HCT116 (cell line): ENCODE results near the gene FRMD8. TPM values are rescaled to one million over a fixed set of nuclear protein-coding genes. Genes with fewer than 3 reads are reported as not detected.

Source experiments
- ATAC-seq: fragments of 200-7000 bp; cut with Tn5 transposase; 2 replicates; pipeline ENCODE4 v1.9.1; 2020; ENCODE audit warnings: mild to moderate bottlenecking, moderate library complexity
- BruUV-seq: library from RNA; stranded (reverse); fragments of 400-500 nt; replicated peaks from 2 replicates; lab custom pipeline; 2021; lab: Mats Ljungman, UMichigan
- CTCF ChIA-PET: fragments of 300-600 bp; sonication (Branson Sonifier 250); formaldehyde crosslinking; loops from one replicate; lab custom pipeline; 2021; ENCODE audit warnings: antibody characterized with exemption; lab: Charles Lee
- POLR2A ChIA-PET: fragments of 300-600, 350-600 bp; sonication (Branson Sonifier 250); formaldehyde crosslinking; loops from one replicate; lab custom pipeline; 2021; ENCODE audit warnings: antibody characterized with exemption; lab: Charles Lee
- RAD21 ChIA-PET, 2 experiments: fragments of 300-600 bp; sonication (Branson Sonifier 250); formaldehyde crosslinking; loops; one replicate each; lab custom pipeline; 2023; ENCODE audit warnings: low total read pairs in 2 of 2; ENCODE audit not compliant: uncharacterized antibody in 2 of 2, unreplicated experiment in 2 of 2, low non-redundant PET in 1 of 2; lab: Charles Lee
- DNase-seq: peaks from one replicate; pipeline ENCODE4 v3.0.0-alpha.2; 2010; ENCODE audit warnings: low read depth, low spot score
- H2AFZ ChIP-seq: fragments of 200-600 bp; shearing (Covaris generic), sonication (generic); 2 replicates; pipeline ENCODE4 v1.6.1; 2017; ENCODE audit warnings: low read depth, mixed run types, mixed read lengths, antibody characterized with exemption, low read length; ENCODE audit not compliant: poor library complexity, severe bottlenecking
- H3K27ac ChIP-seq: 2 replicates; pipeline ENCODE4 v1.5.1; 2012; ENCODE audit warnings: low read depth, low read length
- H3K27me3 ChIP-seq: fragments of 200-600 bp; sonication (generic); 2 replicates; pipeline ENCODE4 v1.6.1; 2016; ENCODE audit warnings: mixed run types, low read length, mixed read lengths; ENCODE audit not compliant: insufficient read depth
- H3K36me3 ChIP-seq, 2 experiments: fragments of 200-500 bp in 1 of 2; fragments of 200-600 bp in 1 of 2; sonication (Bioruptor generic) in 1 of 2; sonication (generic) in 1 of 2; 2 replicates each; pipeline versions ENCODE4 v1.5.1 to v1.6.1; 2014 to 2016; ENCODE audit warnings: low read length in 2 of 2, inconsistent platforms in 1 of 2, mixed read lengths in 1 of 2, mixed run types in 1 of 2; ENCODE audit not compliant: insufficient read depth in 2 of 2, control insufficient read depth in 1 of 2
- H3K4me1 ChIP-seq, 2 experiments: fragments of 200-600 bp in 1 of 2; sonication (generic) in 1 of 2; 2 replicates each; pipeline versions ENCODE4 v1.5.1 to v1.6.1; 2012 to 2017; ENCODE audit warnings: low read length in 2 of 2, inconsistent platforms in 1 of 2, mild to moderate bottlenecking in 1 of 2, mixed read lengths in 1 of 2, mixed run types in 1 of 2, moderate library complexity in 1 of 2; ENCODE audit not compliant: insufficient read depth in 2 of 2, control insufficient read depth in 1 of 2
- H3K4me2 ChIP-seq: fragments of 200-600 bp; sonication (generic); 2 replicates; pipeline ENCODE4 v1.6.1; 2017; ENCODE audit warnings: mixed run types, low read length, mixed read lengths
- H3K4me3 ChIP-seq, 2 experiments: fragments of 200-600 bp in 1 of 2; sonication (generic) in 1 of 2; replicated peaks in 1 of 2; 2 replicates each; pipeline ENCODE4 v1.5.1; 2011 to 2016; ENCODE audit warnings: low read length in 2 of 2, control low read depth in 1 of 2, low read depth in 1 of 2, mild to moderate bottlenecking in 1 of 2, mixed read lengths in 1 of 2, mixed run types in 1 of 2
- H3K79me2 ChIP-seq: fragments of 200-600 bp; sonication (generic); 2 replicates; pipeline ENCODE4 v1.6.1; 2017; ENCODE audit warnings: mild to moderate bottlenecking, mixed run types, low read length, moderate library complexity, mixed read lengths; ENCODE audit not compliant: insufficient read depth
- H3K9ac ChIP-seq: fragments of 200-600 bp; sonication (generic); 2 replicates; pipeline ENCODE4 v1.6.1; 2016; ENCODE audit warnings: low read length, mixed read lengths
- H3K9me2 ChIP-seq: fragments of 200-600 bp; sonication (generic), shearing (Covaris generic); 2 replicates; pipeline ENCODE4 v1.6.1; 2017; ENCODE audit warnings: mixed run types, mild to moderate bottlenecking, moderate library complexity; ENCODE audit not compliant: insufficient read depth
- H3K9me3 ChIP-seq, 2 experiments: fragments of 200-500 bp in 1 of 2; fragments of 200-600 bp in 1 of 2; sonication (Bioruptor generic) in 1 of 2; sonication (generic) in 1 of 2; 2 replicates each; pipeline ENCODE4 v1.6.1; 2014 to 2017; ENCODE audit warnings: low read length in 2 of 2, mixed read lengths in 2 of 2, inconsistent platforms in 1 of 2, low read depth in 1 of 2, mild to moderate bottlenecking in 1 of 2, mixed run types in 1 of 2, moderate library complexity in 1 of 2; ENCODE audit not compliant: control insufficient read depth in 1 of 2, insufficient read depth in 1 of 2
- H4K20me1 ChIP-seq: fragments of 200-600 bp; sonication (generic), shearing (Covaris generic); 2 replicates; pipeline ENCODE4 v1.6.1; 2017; ENCODE audit warnings: mixed run types, mild to moderate bottlenecking, moderate library complexity; ENCODE audit not compliant: insufficient read depth
- ATF3 ChIP-seq: IDR thresholded peaks from 2 replicates; pipeline ENCODE4 v1.6.1; 2012
- CBX3 ChIP-seq: IDR thresholded peaks from 2 replicates; pipeline ENCODE4 v1.6.1; 2012; ENCODE audit warnings: low read depth
- ELF1 ChIP-seq: IDR thresholded peaks from 2 replicates; pipeline ENCODE4 v1.6.1; 2012; ENCODE audit warnings: low read depth, borderline replicate concordance
- EZH2 ChIP-seq: fragments of 200-600 bp; sonication (generic); IDR thresholded peaks from 2 replicates; pipeline ENCODE4 v1.6.1; 2017; ENCODE audit warnings: antibody characterized with exemption, mixed run types
- EZH2phosphoT487 ChIP-seq: fragments of 200-600 bp; IDR thresholded peaks from 2 replicates; pipeline ENCODE4 v1.6.1; 2018; ENCODE audit warnings: antibody characterized with exemption, borderline replicate concordance
- FOSL1 ChIP-seq: IDR thresholded peaks from 2 replicates; pipeline ENCODE4 v1.6.1; 2012; ENCODE audit warnings: low read depth
- JUND ChIP-seq: IDR thresholded peaks from 2 replicates; pipeline ENCODE4 v1.6.1; 2012
- POLR2A ChIP-seq: IDR thresholded peaks from 2 replicates; pipeline ENCODE4 v1.7.0; 2011; ENCODE audit warnings: borderline replicate concordance; ENCODE audit not compliant: insufficient read depth, insufficient read length; ENCODE audit errors: extremely low read depth
- POLR2AphosphoS5 ChIP-seq: IDR thresholded peaks from 2 replicates; pipeline ENCODE4 v1.6.1; 2011; ENCODE audit warnings: mild to moderate bottlenecking, low read depth, low read length, moderate library complexity
- SIN3A ChIP-seq: IDR thresholded peaks from 2 replicates; pipeline ENCODE4 v1.6.1; 2012; ENCODE audit warnings: low read depth
- TCF7L2 ChIP-seq: IDR thresholded peaks from 2 replicates; pipeline ENCODE4 v1.7.0; 2011; ENCODE audit warnings: borderline replicate concordance, inconsistent platforms; ENCODE audit not compliant: insufficient read depth, insufficient read length; ENCODE audit errors: extremely low read depth
- ZBTB33 ChIP-seq: IDR thresholded peaks from 2 replicates; pipeline ENCODE4 v1.6.1; 2011; ENCODE audit warnings: mild to moderate bottlenecking, low read length, moderate library complexity; ENCODE audit not compliant: insufficient replicate concordance; ENCODE audit errors: extremely low read depth
- ZFX ChIP-seq: fragments of 450-650 bp; IDR thresholded peaks from 2 replicates; pipeline ENCODE4 v1.6.1; 2017
- intact Hi-C: fragments of 100-400 bp; cut with micrococcal nuclease; formaldehyde crosslinking; loops from 2 replicates; pipeline ENCODE4 v1.10.0; 2022
- total RNA-seq: library from RNA; stranded (reverse); gene quantifications from one replicate; pipeline ENCODE4 v1.2.1, GENCODE V29; 2021; ENCODE audit not compliant: unreplicated experiment
- TF ChIP-seq, protein P1 (sequence below): IDR thresholded peaks from 2 replicates; pipeline ENCODE4 v1.6.1; 2012; ENCODE audit warnings: low read depth
- TF ChIP-seq, protein P2 (sequence below): IDR thresholded peaks from 2 replicates; pipeline ENCODE4 v1.6.1; 2012

FRMD8 gene
- total RNA-seq, 1 experiment from 2014 or later, result 35.8 TPM

DNA sequence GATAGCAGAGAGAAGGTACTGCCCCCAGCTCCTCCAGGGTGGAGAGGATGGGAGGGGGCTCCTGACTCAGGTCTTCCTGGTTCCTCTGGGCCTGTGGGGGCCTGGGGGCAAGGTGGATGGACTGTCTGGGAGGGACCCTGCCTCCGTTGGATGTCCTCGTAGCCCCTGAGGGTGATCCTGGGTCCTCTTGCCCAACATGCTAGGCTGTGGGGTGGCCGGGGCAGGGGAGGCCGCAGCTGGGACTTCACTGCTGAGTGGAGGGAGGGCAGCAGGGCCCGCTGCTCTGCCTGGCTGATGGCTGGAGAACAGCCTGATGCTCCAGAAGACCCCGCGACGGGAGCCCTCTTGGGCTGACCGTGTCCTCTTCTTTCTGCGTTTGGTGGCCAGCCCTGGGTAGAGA lies 13.4 kb downstream of the FRMD8 start:
- intact Hi-C loops, result no loop called here
- ATAC-seq (no peak), DNase-seq (no peak)
- CTCF ChIA-PET, result no interaction called here
- no peak overlapping the region for H3K4me3 ChIP-seq
- TF ChIP-seq ZBTB33 (no peak), FOSL1 (no peak), TCF7L2 (no peak), JUND (no peak), EZH2 (no peak), EZH2phosphoT487 (no peak), ELF1 (no peak), POLR2AphosphoS5 (no peak), SIN3A (no peak), POLR2A (no peak), ZFX (no peak), ATF3 (no peak), CBX3 (no peak)
- TF ChIP-seq, protein P1, sequence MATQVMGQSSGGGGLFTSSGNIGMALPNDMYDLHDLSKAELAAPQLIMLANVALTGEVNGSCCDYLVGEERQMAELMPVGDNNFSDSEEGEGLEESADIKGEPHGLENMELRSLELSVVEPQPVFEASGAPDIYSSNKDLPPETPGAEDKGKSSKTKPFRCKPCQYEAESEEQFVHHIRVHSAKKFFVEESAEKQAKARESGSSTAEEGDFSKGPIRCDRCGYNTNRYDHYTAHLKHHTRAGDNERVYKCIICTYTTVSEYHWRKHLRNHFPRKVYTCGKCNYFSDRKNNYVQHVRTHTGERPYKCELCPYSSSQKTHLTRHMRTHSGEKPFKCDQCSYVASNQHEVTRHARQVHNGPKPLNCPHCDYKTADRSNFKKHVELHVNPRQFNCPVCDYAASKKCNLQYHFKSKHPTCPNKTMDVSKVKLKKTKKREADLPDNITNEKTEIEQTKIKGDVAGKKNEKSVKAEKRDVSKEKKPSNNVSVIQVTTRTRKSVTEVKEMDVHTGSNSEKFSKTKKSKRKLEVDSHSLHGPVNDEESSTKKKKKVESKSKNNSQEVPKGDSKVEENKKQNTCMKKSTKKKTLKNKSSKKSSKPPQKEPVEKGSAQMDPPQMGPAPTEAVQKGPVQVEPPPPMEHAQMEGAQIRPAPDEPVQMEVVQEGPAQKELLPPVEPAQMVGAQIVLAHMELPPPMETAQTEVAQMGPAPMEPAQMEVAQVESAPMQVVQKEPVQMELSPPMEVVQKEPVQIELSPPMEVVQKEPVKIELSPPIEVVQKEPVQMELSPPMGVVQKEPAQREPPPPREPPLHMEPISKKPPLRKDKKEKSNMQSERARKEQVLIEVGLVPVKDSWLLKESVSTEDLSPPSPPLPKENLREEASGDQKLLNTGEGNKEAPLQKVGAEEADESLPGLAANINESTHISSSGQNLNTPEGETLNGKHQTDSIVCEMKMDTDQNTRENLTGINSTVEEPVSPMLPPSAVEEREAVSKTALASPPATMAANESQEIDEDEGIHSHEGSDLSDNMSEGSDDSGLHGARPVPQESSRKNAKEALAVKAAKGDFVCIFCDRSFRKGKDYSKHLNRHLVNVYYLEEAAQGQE, result no peak
- TF ChIP-seq, protein P2, sequence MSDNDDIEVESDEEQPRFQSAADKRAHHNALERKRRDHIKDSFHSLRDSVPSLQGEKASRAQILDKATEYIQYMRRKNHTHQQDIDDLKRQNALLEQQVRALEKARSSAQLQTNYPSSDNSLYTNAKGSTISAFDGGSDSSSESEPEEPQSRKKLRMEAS, result no peak
- H3K4me1 ChIP-seq, result no peaks in the 10 kb centered on the region
- RAD21 ChIA-PET, result no interaction called here
- H3K9ac ChIP-seq, result no peak overlapping the region
- no peaks in the 10 kb centered on the region for H3K9me2 ChIP-seq
- H3K79me2 ChIP-seq, result no peaks in the 10 kb centered on the region
- H2AFZ ChIP-seq, result no peak overlapping the region
- no peaks in the 10 kb centered on the region for H4K20me1 ChIP-seq
- POLR2A ChIA-PET, result no interaction called here
- H3K9me3 ChIP-seq, result no peaks in the 10 kb centered on the region
- no TSS peak for BruUV-seq
- peaks cover 12 to 20% of the 10 kb centered on the region in 2 experiments for H3K36me3 ChIP-seq
- H3K27me3 ChIP-seq, result no peaks in the 10 kb centered on the region
- no peak overlapping the region for H3K4me2 ChIP-seq
- H3K27ac ChIP-seq, result no peak overlapping the region
